Measurements from ENCODE around the gene ARL5C.

The ARL5C gene

DNA sequence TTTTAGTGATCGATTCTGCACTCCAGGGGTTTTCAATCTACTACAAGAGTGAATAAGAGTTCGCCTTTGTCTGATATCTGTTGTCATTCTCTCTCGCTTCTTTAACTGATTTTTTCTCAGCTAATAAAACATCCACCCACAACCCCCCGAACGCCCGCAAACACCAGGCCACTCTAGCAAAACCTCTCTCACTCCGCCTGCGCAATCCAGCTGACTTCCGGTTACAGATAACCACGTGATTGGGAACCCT, 33.8 kb upstream of the ARL5C start:
- TF ChIP-seq TAF1 (IDR thresholded peaks at IDR 0.05; ENCODE audit: borderline replicate concordance, insufficient read depth, low read length) (no peak), POLR2AphosphoS5 (IDR thresholded peaks at IDR 0.05; ENCODE audit: low read depth, low read length) (peak; percentile 30; the same call in 1 of the 2 replicates), SIN3A (IDR thresholded peaks at IDR 0.05; ENCODE audit: borderline replicate concordance, insufficient read depth, low read length) (no peak)

DNA sequence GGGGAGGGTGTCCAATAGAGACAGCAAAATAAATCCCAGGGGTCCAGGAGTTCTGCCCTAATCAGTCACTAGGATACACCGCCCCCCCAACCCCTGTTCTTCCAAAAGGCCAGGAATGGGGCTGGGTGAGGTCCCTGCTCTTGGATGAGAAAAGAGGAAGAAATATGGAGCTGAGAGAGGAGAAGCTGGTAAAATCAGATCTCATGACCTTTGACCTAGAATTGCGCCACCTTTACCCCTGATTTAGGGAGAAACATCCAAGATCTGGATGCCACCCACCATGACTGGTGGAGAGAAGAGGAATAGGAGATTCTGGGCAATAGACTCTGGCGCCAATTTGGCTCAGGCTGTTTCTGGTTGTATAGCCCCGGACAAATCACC, 32.2 kb upstream of the ARL5C start:
- TF ChIP-seq TAF1 (IDR thresholded peaks at IDR 0.05; ENCODE audit: borderline replicate concordance, insufficient read depth, low read length): no peak

DNA sequence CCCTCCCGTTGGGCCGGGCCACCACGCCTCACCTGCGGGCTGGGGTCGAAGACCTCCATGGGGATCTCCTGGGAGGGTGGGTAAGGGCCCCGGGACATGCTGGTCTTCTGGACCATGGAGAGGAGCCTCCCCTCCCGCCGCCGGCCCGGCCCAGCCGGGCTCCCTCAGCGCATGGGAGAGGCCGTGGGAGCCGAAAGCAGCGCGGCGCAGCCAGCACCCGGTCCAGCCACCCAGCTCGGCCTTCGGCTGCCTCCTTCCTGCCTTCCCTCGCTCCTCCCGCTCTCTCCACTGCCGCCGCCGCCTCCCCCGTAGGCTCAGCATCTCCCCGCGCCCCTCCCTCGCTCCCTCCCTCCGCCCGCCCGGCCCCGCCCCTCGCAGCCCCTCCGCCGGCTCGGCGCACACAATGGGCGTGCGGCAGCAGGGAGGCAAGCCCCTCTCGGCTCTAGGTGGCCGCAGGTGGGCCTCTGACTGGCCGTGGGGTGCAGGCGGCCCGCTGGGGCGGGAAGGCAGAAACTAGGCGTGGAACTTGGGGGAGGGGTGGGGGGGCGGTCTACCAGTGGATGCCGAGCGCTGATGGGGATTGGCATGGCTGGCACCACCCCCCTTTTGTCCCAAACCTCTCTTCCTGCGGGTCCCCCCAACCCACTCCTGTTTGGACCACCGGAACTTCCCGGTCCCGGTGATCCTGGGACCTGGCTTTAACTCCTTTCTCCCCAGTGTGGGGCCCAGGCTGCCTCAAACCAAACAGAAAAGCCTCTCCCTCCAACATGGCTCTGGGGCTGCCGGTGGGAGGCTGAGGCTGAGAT, 31.6 kb upstream of the ARL5C start, which contains the start of gene CACNB1:
TSS of gene CACNB1 (minus strand) at position 290 of the 806 bp plus-strand sequence. CDS start at position 116, 174 bp downstream.
- TF ChIP-seq POLR2AphosphoS5 (IDR thresholded peaks at IDR 0.05; ENCODE audit: low read depth, low read length) (peak; percentile 85), FOXP2 (optimal IDR thresholded peaks at IDR 0.05; ENCODE audit: borderline replicate concordance, extremely low read depth, extremely low read length, insufficient read depth) (peak; percentile 58), TAF1 (IDR thresholded peaks at IDR 0.05; ENCODE audit: borderline replicate concordance, insufficient read depth, low read length) (peak; percentile 91), SIN3A (IDR thresholded peaks at IDR 0.05; ENCODE audit: borderline replicate concordance, insufficient read depth, low read length) (peak; percentile 71; the same call in 1 of the 2 replicates)
- TF ChIP-seq, protein P1, sequence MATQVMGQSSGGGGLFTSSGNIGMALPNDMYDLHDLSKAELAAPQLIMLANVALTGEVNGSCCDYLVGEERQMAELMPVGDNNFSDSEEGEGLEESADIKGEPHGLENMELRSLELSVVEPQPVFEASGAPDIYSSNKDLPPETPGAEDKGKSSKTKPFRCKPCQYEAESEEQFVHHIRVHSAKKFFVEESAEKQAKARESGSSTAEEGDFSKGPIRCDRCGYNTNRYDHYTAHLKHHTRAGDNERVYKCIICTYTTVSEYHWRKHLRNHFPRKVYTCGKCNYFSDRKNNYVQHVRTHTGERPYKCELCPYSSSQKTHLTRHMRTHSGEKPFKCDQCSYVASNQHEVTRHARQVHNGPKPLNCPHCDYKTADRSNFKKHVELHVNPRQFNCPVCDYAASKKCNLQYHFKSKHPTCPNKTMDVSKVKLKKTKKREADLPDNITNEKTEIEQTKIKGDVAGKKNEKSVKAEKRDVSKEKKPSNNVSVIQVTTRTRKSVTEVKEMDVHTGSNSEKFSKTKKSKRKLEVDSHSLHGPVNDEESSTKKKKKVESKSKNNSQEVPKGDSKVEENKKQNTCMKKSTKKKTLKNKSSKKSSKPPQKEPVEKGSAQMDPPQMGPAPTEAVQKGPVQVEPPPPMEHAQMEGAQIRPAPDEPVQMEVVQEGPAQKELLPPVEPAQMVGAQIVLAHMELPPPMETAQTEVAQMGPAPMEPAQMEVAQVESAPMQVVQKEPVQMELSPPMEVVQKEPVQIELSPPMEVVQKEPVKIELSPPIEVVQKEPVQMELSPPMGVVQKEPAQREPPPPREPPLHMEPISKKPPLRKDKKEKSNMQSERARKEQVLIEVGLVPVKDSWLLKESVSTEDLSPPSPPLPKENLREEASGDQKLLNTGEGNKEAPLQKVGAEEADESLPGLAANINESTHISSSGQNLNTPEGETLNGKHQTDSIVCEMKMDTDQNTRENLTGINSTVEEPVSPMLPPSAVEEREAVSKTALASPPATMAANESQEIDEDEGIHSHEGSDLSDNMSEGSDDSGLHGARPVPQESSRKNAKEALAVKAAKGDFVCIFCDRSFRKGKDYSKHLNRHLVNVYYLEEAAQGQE (IDR thresholded peaks at IDR 0.05; ENCODE audit: insufficient read depth in 1 of 2, low read depth in 2 of 2, low read length in 2 of 2): no peak

DNA sequence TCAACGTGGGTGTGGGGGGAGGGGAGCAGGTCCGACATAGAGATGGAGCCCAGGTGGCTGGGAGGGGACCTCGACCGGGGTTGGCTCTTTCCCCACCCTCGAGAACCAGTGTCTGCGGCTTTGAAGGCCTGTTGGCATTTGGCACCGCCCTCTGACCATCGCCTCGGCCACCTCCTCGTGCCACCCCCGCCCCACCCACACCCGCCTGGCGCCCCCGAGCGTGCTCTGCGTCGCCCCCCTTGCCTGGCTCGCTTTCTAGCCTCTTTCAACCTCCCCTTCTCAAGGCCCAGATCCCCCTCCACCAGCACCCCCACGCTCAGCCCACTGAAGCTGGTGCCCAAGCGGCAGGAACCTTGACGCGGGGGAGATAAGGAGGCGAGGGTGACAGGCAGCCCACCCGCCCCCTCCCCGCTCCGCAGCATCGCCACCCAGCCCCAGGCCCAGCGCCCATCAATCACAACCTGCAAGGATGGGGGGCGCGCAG, 30.9 kb upstream of the ARL5C start:
- TF ChIP-seq POLR2AphosphoS5 (IDR thresholded peaks at IDR 0.05; ENCODE audit: low read depth, low read length) (no peak), TAF1 (IDR thresholded peaks at IDR 0.05; ENCODE audit: borderline replicate concordance, insufficient read depth, low read length) (no peak), SIN3A (IDR thresholded peaks at IDR 0.05; ENCODE audit: borderline replicate concordance, insufficient read depth, low read length) (no peak), FOXP2 (optimal IDR thresholded peaks at IDR 0.05; ENCODE audit: borderline replicate concordance, extremely low read depth, extremely low read length, insufficient read depth) (no peak)
- TF ChIP-seq, protein P1 (IDR thresholded peaks at IDR 0.05; ENCODE audit: insufficient read depth in 1 of 2, low read depth in 2 of 2, low read length in 2 of 2): no peak

DNA sequence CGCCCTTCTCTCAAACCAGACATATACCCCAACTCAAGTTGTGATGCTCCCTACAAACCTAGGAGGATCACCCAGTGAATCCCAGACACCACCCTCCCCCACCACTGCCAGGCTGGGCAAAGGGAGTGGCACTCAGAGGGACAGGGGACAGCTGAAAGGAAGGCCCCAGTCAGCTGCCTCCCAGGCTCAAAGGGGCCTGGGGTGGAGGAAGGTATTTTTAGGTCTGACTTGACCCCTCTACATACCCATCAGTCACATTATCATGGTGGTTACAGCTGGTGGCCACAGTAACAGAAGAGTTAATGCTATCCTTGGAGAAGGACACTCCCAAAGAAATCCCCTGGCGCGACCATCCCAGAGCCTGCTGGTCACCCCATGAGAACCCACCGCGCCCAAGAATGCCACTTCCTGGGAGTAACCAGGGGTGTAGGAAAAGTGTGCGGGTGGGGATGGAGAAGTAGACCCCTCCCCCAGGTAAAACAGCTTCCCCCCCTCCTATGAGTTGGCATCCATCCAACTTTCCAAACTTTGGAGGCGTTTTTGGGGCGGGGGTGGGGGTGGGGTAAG, 30.4 kb upstream of the ARL5C start:
- TF ChIP-seq POLR2AphosphoS5 (IDR thresholded peaks at IDR 0.05; ENCODE audit: low read depth, low read length): no peak
- TF ChIP-seq FOXP2 (optimal IDR thresholded peaks at IDR 0.05; ENCODE audit: borderline replicate concordance, extremely low read depth, extremely low read length, insufficient read depth): no peak
- no peak for TF ChIP-seq SIN3A (IDR thresholded peaks at IDR 0.05; ENCODE audit: borderline replicate concordance, insufficient read depth, low read length)

DNA sequence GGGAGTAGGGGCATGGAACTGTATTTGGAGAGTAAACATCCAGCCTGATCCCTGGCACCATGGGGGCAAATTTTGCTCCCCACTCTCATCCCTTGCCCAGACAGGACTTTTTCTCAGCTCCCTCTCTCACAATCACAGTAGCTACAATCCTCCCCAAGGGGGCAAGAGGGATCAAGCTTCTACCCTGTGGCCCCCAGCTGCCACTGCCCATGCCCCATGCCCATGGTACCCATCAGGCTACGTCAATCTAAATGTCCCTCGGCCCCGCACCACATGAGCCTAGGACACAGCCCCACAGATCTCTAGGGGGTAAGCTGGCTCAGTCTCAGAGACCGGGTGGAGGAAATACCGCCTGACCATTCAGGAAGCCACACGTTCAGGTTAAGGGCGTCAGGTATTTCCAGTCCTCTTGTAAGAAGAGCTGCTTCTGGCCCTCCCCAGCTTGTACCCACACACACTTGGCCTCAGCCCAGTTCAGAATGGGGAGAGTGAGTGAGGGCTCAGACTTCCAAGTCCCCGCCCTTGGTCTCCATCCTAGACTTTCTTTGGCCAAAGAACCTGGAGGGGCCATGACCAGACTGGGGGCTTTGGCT, 29.7 kb upstream of the ARL5C start:
- TF ChIP-seq, protein P1 (IDR thresholded peaks at IDR 0.05; ENCODE audit: insufficient read depth in 1 of 2, low read depth in 2 of 2, low read length in 2 of 2): no peak
- TF ChIP-seq POLR2AphosphoS5 (IDR thresholded peaks at IDR 0.05; ENCODE audit: low read depth, low read length): no peak
- no peak for TF ChIP-seq SIN3A (IDR thresholded peaks at IDR 0.05; ENCODE audit: borderline replicate concordance, insufficient read depth, low read length)
- no peak for TF ChIP-seq FOXP2 (optimal IDR thresholded peaks at IDR 0.05; ENCODE audit: borderline replicate concordance, extremely low read depth, extremely low read length, insufficient read depth)
- no peak for TF ChIP-seq TAF1 (IDR thresholded peaks at IDR 0.05; ENCODE audit: borderline replicate concordance, insufficient read depth, low read length)

Data from PFSK-1 (cell line).